ENCODE data around the gene PRLHR.

The PRLHR gene

GRCh38 chr10:118563373-118563890 is 32.0 kb downstream of the PRLHR start:
- no peak for TF ChIP-seq CTCF (IDR thresholded peaks at IDR 0.05; ENCODE audit: extremely low read depth, missing control alignments)
- no peak for DNase-seq (ENCODE audit: low spot score)

GRCh38 chr10:118562851-118563250 is 32.6 kb downstream of the PRLHR start:
- no peak for TF ChIP-seq CTCF (IDR thresholded peaks at IDR 0.05; ENCODE audit: extremely low read depth, missing control alignments)
- DNase-seq (ENCODE audit: low spot score) = no peak

- TF ChIP-seq CTCF (IDR thresholded peaks at IDR 0.05; ENCODE audit: extremely low read depth, missing control alignments) = no peak
- DNase-seq (ENCODE audit: low spot score) = no peak
Observed at GRCh38 chr10:118557946-118558345, 37.5 kb downstream of the PRLHR start.

- no peak for TF ChIP-seq CTCF (IDR thresholded peaks at IDR 0.05; ENCODE audit: extremely low read depth, missing control alignments)
- no peak for DNase-seq (ENCODE audit: low spot score)
Observed at GRCh38 chr10:118551535-118552100, 43.8 kb downstream of the PRLHR start.

- TF ChIP-seq CTCF (IDR thresholded peaks at IDR 0.05; ENCODE audit: extremely low read depth, missing control alignments) = no peak
Observed at GRCh38 chr10:118547282-118547681, 48.2 kb downstream of the PRLHR start.

GRCh38 chr10:118546479-118546878 is 49.0 kb downstream of the PRLHR start:
- no peak for TF ChIP-seq CTCF (IDR thresholded peaks at IDR 0.05; ENCODE audit: extremely low read depth, missing control alignments)
- DNase-seq (ENCODE audit: low spot score) = no peak

More at GRCh38 chr10:118547282-118547681, 48.2 kb downstream of the PRLHR start:
- no peak for DNase-seq (ENCODE audit: low spot score)

- no peak for DNase-seq (ENCODE audit: low spot score)
- TF ChIP-seq CTCF (IDR thresholded peaks at IDR 0.05; ENCODE audit: extremely low read depth, missing control alignments) = no peak
Observed at GRCh38 chr10:118545381-118545780, 50.1 kb downstream of the PRLHR start.

Measured in GM20000 (cell line).